Left hindlimb (tissue), 1 donor: Measurements from ENCODE around the gene ZNF618.

Experiments
- DNase-seq: peaks from one replicate; pipeline ENCODE4 v3.0.0-alpha.2; 2018

The ZNF618 gene

GRCh38 chr9:113876151-113876992, at the start of gene ZNF618:
Gene ZNF618 (plus strand): TSS chr9:113876309. CDS start chr9:113876381, 72 bp downstream.
- peak; percentile 57 for DNase-seq

- no peak for DNase-seq
Measured at GRCh38 chr9:113828221-113828620, 47.9 kb upstream of the ZNF618 start.

- DNase-seq: no peak
Measured at GRCh38 chr9:113837334-113837733, 38.8 kb upstream of the ZNF618 start.

- DNase-seq: no peak
Measured at GRCh38 chr9:113842086-113842485, 34.0 kb upstream of the ZNF618 start.

GRCh38 chr9:113844466-113844865, 31.6 kb upstream of the ZNF618 start:
- DNase-seq: no peak

- no peak for DNase-seq
Measured at GRCh38 chr9:113851359-113851758, 24.8 kb upstream of the ZNF618 start.

- DNase-seq: no peak
Measured at GRCh38 chr9:113851873-113852272, 24.2 kb upstream of the ZNF618 start.

- DNase-seq: no peak
Measured at GRCh38 chr9:113853333-113853732, 22.8 kb upstream of the ZNF618 start.

- no peak for DNase-seq
Measured at GRCh38 chr9:113854310-113854709, 21.8 kb upstream of the ZNF618 start.

GRCh38 chr9:113857875-113858274, 18.2 kb upstream of the ZNF618 start:
- DNase-seq: no peak

GRCh38 chr9:113858282-113858681, 17.8 kb upstream of the ZNF618 start:
- no peak for DNase-seq

GRCh38 chr9:113863345-113863744, 12.8 kb upstream of the ZNF618 start:
- DNase-seq: no peak

- no peak for DNase-seq
Measured at GRCh38 chr9:113868501-113868900, 7.6 kb upstream of the ZNF618 start.

- no peak for DNase-seq
Measured at GRCh38 chr9:113872485-113873143, 3.5 kb upstream of the ZNF618 start.

GRCh38 chr9:113873446-113873845, 2.7 kb upstream of the ZNF618 start:
- DNase-seq: no peak

- no peak for DNase-seq
Measured at GRCh38 chr9:113873926-113874325, 2.2 kb upstream of the ZNF618 start.

GRCh38 chr9:113875459-113876150, 504 bp upstream of the ZNF618 start:
- DNase-seq: peak; percentile 46

- DNase-seq: no peak
Measured at GRCh38 chr9:113876993-113877368, 872 bp downstream of the ZNF618 start.

- DNase-seq: no peak
Measured at GRCh38 chr9:113879318-113879717, 3.2 kb downstream of the ZNF618 start.

GRCh38 chr9:113879911-113880310, 3.8 kb downstream of the ZNF618 start:
- DNase-seq: no peak

- DNase-seq: no peak
Measured at GRCh38 chr9:113882181-113882580, 6.1 kb downstream of the ZNF618 start.

GRCh38 chr9:113882636-113883164, 6.6 kb downstream of the ZNF618 start:
- DNase-seq: no peak
